SK-N-SH (cell line): ENCODE results near the gene USP36. TPM values are rescaled to one million over a fixed set of nuclear protein-coding genes. Genes with fewer than 3 reads are reported as not detected.

Experiments
- CTCF ChIA-PET: fragments of 300-600, 350-600 bp; formaldehyde crosslinking; extraction: SDS; loops from one replicate; lab custom pipeline; 2021; lab: Yijun Ruan, JAX
- POLR2A ChIA-PET: fragments of 350-600 bp; sonication (Branson Sonifier 250); formaldehyde crosslinking; extraction: SDS; loops from one replicate; lab custom pipeline; 2020; ENCODE audit warnings: antibody characterized with exemption, inconsistent platforms; lab: Yijun Ruan, JAX
- DNase-seq: peaks from one replicate; pipeline ENCODE4 v3.0.0; 2012
- H2AFZ ChIP-seq: fragments of 200-600 bp; sonication (generic); 2 replicates; pipeline ENCODE4 v1.8.1; 2016; ENCODE audit warnings: antibody characterized with exemption, mild to moderate bottlenecking, low read depth
- H3F3A ChIP-seq: fragments of 200-600 bp; sonication (generic); replicated peaks from 2 replicates; pipeline ENCODE3; 2016; ENCODE audit warnings: antibody characterized with exemption, mild to moderate bottlenecking; ENCODE audit not compliant: insufficient read depth
- H3K27ac ChIP-seq, 2 experiments: fragments of 200-500 bp in 1 of 2; fragments of 200-600 bp in 1 of 2; sonication (Bioruptor generic) in 1 of 2; sonication (generic), shearing (Covaris generic) in 1 of 2; 2 replicates each; pipeline versions ENCODE4 v1.5.1 to v1.6.1; 2014 to 2016; ENCODE audit warnings: low read depth in 2 of 2, inconsistent platforms in 1 of 2, low read length in 1 of 2, mild to moderate bottlenecking in 1 of 2, mixed read lengths in 1 of 2
- H3K27me3 ChIP-seq: fragments of 200-600 bp; sonication (generic), shearing (Covaris generic); 2 replicates; pipeline ENCODE4 v1.6.1; 2016; ENCODE audit warnings: mixed run types; ENCODE audit not compliant: insufficient read depth
- H3K36me3 ChIP-seq, 2 experiments: fragments of 200-500 bp in 1 of 2; fragments of 200-600 bp in 1 of 2; sonication (Bioruptor generic) in 1 of 2; sonication (generic) in 1 of 2; replicated peaks in 1 of 2; 2 replicates each; pipeline versions ENCODE3 to v1.5.1; 2014 to 2016; ENCODE audit warnings: low read length in 1 of 2, mild to moderate bottlenecking in 1 of 2; ENCODE audit not compliant: insufficient read depth in 2 of 2, control insufficient read depth in 1 of 2
- H3K4me1 ChIP-seq, 2 experiments: fragments of 200-500 bp in 1 of 2; fragments of 200-600 bp in 1 of 2; sonication (Bioruptor generic) in 1 of 2; sonication (generic), shearing (Covaris generic) in 1 of 2; 2 replicates each; pipeline versions ENCODE4 v1.5.1 to v1.6.1; 2014 to 2016; ENCODE audit warnings: low read depth in 1 of 2, low read length in 1 of 2, mixed run types in 1 of 2; ENCODE audit not compliant: insufficient read depth in 2 of 2, control insufficient read depth in 1 of 2
- H3K4me2 ChIP-seq: fragments of 200-600 bp; sonication (generic), shearing (Covaris generic); 2 replicates; pipeline ENCODE4 v1.6.1; 2017; ENCODE audit warnings: mixed run types
- H3K4me3 ChIP-seq, 2 experiments: fragments of 200-500 bp in 1 of 2; fragments of 200-600 bp in 1 of 2; sonication (Bioruptor generic) in 1 of 2; sonication (generic), shearing (Covaris generic) in 1 of 2; 2 replicates each; pipeline versions ENCODE4 v1.5.1 to v1.8.1; 2014 to 2016; ENCODE audit warnings: low read depth in 2 of 2, inconsistent platforms in 1 of 2, low read length in 1 of 2, mild to moderate bottlenecking in 1 of 2, mixed read lengths in 1 of 2, moderate library complexity in 1 of 2
- H3K79me2 ChIP-seq: fragments of 200-600 bp; sonication (generic); 2 replicates; pipeline ENCODE4 v1.8.1; 2017; ENCODE audit warnings: mild to moderate bottlenecking; ENCODE audit not compliant: insufficient read depth
- H3K9ac ChIP-seq: fragments of 200-600 bp; sonication (generic); 2 replicates; pipeline ENCODE4 v1.6.1; 2017; ENCODE audit warnings: mixed run types
- H3K9me2 ChIP-seq: fragments of 200-600 bp; sonication (generic); 2 replicates; pipeline ENCODE4 v1.6.1; 2017; ENCODE audit warnings: mixed run types
- H3K9me3 ChIP-seq: fragments of 200-600 bp; sonication (generic); 2 replicates; pipeline ENCODE4 v1.6.1; 2017; ENCODE audit warnings: mixed run types, mild to moderate bottlenecking, moderate library complexity
- H4K20me1 ChIP-seq: fragments of 200-600 bp; sonication (generic); 2 replicates; pipeline ENCODE4 v1.6.1; 2017; ENCODE audit warnings: mild to moderate bottlenecking, mixed run types; ENCODE audit not compliant: insufficient read depth
- CHD2 ChIP-seq: fragments of 150-350 bp; IDR thresholded peaks from 2 replicates; pipeline ENCODE4 v1.6.1; 2018; ENCODE audit warnings: low read length; ENCODE audit not compliant: partially characterized antibody
- FOSL2 ChIP-seq: IDR thresholded peaks from 2 replicates; pipeline ENCODE4 v1.4.0; 2012; ENCODE audit warnings: low read depth, mild to moderate bottlenecking, moderate library complexity, borderline replicate concordance
- GABPA ChIP-seq: IDR thresholded peaks from 2 replicates; pipeline ENCODE4 v1.4.0; 2012; ENCODE audit warnings: low read depth, mild to moderate bottlenecking
- JUND ChIP-seq: IDR thresholded peaks from 2 replicates; pipeline ENCODE4 v1.4.0; 2012
- MEF2A ChIP-seq: IDR thresholded peaks from 2 replicates; pipeline ENCODE4 v1.4.0; 2012; ENCODE audit warnings: low read depth, borderline replicate concordance
- NRF1 ChIP-seq: IDR thresholded peaks from 2 replicates; pipeline ENCODE4 v1.6.1; 2012; ENCODE audit warnings: low read depth, mild to moderate bottlenecking, low read length
- RCOR1 ChIP-seq: fragments of 150-350 bp; IDR thresholded peaks from 2 replicates; pipeline ENCODE4 v1.6.1; 2017; ENCODE audit warnings: antibody characterized with exemption, low read length
- TCF12 ChIP-seq: IDR thresholded peaks from 2 replicates; pipeline ENCODE4 v1.4.0; 2012
- YY1 ChIP-seq: IDR thresholded peaks from 2 replicates; pipeline ENCODE4 v1.4.0; 2012; ENCODE audit warnings: low read depth, mild to moderate bottlenecking
- WGBS: methylation state at CpG from one replicate; pipeline ENCODE4 v1.1.6; 2017; ENCODE audit warnings: low lambda C conversion rate; 5-methylcytosine and 5-hydroxymethylcytosine counted together
- polyA plus RNA-seq, 3 experiments: library from polyadenylated mRNA; depleted of rRNA; stranded (reverse); fragments of >200 nt; gene quantifications; 2 replicates each; pipeline ENCODE4 v1.2.3, GENCODE V29; 2012
- TF ChIP-seq, protein P1 (sequence below): IDR thresholded peaks from 2 replicates; pipeline ENCODE4 v1.4.0; 2012; ENCODE audit warnings: low read depth
- TF ChIP-seq, protein P2 (sequence below): IDR thresholded peaks from 2 replicates; pipeline ENCODE4 v1.4.0; 2012; ENCODE audit warnings: low read depth, borderline replicate concordance
- TF ChIP-seq, protein P3 (sequence below): fragments of 150-350 bp; IDR thresholded peaks from 2 replicates; pipeline ENCODE4 v1.6.1; 2016; ENCODE audit warnings: mild to moderate bottlenecking, low read depth, low read length
- TF ChIP-seq, protein P4 (sequence below): IDR thresholded peaks from 2 replicates; pipeline ENCODE4 v1.4.0; 2012; ENCODE audit warnings: low read depth, borderline replicate concordance
- TF ChIP-seq, protein P5 (sequence below): fragments of 200-600 bp; sonication (generic); IDR thresholded peaks from 2 replicates; pipeline ENCODE4 v1.6.1; 2017; ENCODE audit warnings: antibody characterized with exemption, mild to moderate bottlenecking, moderate library complexity

USP36 gene
- polyA plus RNA-seq, 1 of the 3 experiments (the other 2 are of a cell fraction): 34.6 TPM

DNA sequence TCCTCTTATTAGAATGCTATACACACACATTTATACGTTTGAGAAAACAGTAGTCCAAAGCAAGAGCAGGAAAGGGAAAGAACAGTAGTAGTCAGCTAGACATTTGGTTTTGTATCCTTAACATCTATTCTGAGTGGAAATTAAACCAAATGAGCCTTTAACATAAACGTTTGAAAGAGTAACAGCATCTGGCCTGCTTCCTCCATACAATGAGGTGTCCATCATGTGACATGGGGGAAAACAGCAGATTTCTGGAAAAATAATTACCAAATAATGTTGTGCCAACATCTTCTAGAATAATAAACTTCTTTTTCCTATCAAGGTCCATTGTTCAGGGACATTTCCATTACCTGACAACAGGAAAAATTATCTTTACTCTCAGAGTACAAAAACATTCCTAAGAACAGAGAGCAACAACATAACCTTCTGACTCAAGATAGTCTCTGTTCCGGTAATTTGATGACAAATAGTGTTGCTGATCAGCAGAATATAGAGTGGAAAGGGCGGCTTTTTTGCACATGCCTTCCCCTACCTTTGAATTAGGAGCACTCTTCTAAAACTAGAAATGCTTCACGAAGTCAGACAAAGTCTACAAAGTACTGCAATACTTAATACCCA is 78.7 kb downstream of the USP36 start:
- Histone ChIP-seq H3F3A (peaks cover 13% of the 10 kb centered on the region), H3K79me2 (peaks cover 89% of the 10 kb centered on the region), H3K4me1 (peaks cover 11 to 28% of the 10 kb centered on the region in 2 experiments), H3K9ac (no peak overlapping the region), H3K36me3 (no peaks in the 10 kb centered on the region), H3K27me3 (no peaks in the 10 kb centered on the region), H4K20me1 (peaks cover 30% of the 10 kb centered on the region), H2AFZ (no peak overlapping the region), H3K4me2 (no peak overlapping the region; the same call in 1 of the 2 replicates), H3K9me3 (no peaks in the 10 kb centered on the region), H3K9me2 (no peaks in the 10 kb centered on the region), H3K27ac (peak overlapping the region; percentile 13 to 49; a peak in 3 of 4 replicates), H3K4me3 (no peak overlapping the region)
- 64% methylated on average over 5 of the region's 5 CpGs for WGBS
- CTCF ChIA-PET: interaction anchor here (1.4 to 2.4 kb wide), 2 partner anchors 16 to 53 kb away, joined by 3 to 7 read pairs; no protein-coding TSS in a partner anchor
- POLR2A ChIA-PET: no interaction called here
- TF ChIP-seq CHD2: no peak
- TF ChIP-seq, protein P1, sequence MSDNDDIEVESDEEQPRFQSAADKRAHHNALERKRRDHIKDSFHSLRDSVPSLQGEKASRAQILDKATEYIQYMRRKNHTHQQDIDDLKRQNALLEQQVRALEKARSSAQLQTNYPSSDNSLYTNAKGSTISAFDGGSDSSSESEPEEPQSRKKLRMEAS: peak; percentile 56; the same call in 1 of the 2 replicates
- no peak for TF ChIP-seq JUND
- peak; percentile 22; the same call in 1 of the 2 replicates for TF ChIP-seq TCF12
- 0 out of 2 replicates have a peak, but pooled peaks have one; percentile 6 for TF ChIP-seq FOSL2
- TF ChIP-seq, protein P2, sequence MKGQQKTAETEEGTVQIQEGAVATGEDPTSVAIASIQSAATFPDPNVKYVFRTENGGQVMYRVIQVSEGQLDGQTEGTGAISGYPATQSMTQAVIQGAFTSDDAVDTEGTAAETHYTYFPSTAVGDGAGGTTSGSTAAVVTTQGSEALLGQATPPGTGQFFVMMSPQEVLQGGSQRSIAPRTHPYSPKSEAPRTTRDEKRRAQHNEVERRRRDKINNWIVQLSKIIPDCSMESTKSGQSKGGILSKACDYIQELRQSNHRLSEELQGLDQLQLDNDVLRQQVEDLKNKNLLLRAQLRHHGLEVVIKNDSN: peak; percentile 42; the same call in 1 of the 2 replicates
- TF ChIP-seq MEF2A: no peak
- TF ChIP-seq YY1: no peak
- DNase-seq: no peak

DNA sequence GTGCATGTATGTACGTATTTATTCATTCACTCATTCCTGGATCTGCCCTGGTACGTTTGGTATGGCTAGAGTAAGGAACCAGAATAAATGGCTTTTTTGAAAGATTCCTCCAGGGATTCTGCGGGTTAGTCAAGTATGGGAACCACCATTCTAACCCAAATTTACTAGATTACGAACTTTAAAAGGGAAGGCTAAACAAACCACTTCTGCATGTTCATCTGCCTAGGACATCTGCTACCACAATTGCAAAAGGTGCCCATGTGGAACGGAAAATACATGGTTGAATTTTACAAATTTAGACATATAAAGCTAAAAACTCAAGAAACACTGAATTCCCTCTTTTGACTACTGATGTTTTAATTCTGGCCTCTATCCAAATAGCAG is 80.7 kb downstream of the USP36 start:
- no peak overlapping the region for H3K9ac ChIP-seq
- H3K79me2 ChIP-seq: peaks cover 89% of the 10 kb centered on the region
- POLR2A ChIA-PET: no interaction called here
- no peak overlapping the region for H3K4me3 ChIP-seq
- peaks cover 11 to 28% of the 10 kb centered on the region in 2 experiments for H3K4me1 ChIP-seq
- H3K9me3 ChIP-seq: no peaks in the 10 kb centered on the region
- H4K20me1 ChIP-seq: peaks cover 24% of the 10 kb centered on the region; the same call in 1 of the 2 replicates
- H3K4me2 ChIP-seq: no peak overlapping the region
- 96% methylated on average over 5 of the region's 5 CpGs for WGBS
- no peak for DNase-seq
- peaks cover 13% of the 10 kb centered on the region for H3F3A ChIP-seq
- peak overlapping the region in 1 of 2 experiments; percentile 2; a peak in 1 of 4 replicates for H3K27ac ChIP-seq
- H3K9me2 ChIP-seq: no peaks in the 10 kb centered on the region
- TF ChIP-seq, protein P3, sequence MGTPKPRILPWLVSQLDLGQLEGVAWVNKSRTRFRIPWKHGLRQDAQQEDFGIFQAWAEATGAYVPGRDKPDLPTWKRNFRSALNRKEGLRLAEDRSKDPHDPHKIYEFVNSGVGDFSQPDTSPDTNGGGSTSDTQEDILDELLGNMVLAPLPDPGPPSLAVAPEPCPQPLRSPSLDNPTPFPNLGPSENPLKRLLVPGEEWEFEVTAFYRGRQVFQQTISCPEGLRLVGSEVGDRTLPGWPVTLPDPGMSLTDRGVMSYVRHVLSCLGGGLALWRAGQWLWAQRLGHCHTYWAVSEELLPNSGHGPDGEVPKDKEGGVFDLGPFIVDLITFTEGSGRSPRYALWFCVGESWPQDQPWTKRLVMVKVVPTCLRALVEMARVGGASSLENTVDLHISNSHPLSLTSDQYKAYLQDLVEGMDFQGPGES: no peak
- TF ChIP-seq, protein P4, sequence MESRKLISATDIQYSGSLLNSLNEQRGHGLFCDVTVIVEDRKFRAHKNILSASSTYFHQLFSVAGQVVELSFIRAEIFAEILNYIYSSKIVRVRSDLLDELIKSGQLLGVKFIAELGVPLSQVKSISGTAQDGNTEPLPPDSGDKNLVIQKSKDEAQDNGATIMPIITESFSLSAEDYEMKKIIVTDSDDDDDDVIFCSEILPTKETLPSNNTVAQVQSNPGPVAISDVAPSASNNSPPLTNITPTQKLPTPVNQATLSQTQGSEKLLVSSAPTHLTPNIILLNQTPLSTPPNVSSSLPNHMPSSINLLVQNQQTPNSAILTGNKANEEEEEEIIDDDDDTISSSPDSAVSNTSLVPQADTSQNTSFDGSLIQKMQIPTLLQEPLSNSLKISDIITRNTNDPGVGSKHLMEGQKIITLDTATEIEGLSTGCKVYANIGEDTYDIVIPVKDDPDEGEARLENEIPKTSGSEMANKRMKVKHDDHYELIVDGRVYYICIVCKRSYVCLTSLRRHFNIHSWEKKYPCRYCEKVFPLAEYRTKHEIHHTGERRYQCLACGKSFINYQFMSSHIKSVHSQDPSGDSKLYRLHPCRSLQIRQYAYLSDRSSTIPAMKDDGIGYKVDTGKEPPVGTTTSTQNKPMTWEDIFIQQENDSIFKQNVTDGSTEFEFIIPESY: no peak
- TF ChIP-seq CHD2: no peak
- TF ChIP-seq, protein P5, sequence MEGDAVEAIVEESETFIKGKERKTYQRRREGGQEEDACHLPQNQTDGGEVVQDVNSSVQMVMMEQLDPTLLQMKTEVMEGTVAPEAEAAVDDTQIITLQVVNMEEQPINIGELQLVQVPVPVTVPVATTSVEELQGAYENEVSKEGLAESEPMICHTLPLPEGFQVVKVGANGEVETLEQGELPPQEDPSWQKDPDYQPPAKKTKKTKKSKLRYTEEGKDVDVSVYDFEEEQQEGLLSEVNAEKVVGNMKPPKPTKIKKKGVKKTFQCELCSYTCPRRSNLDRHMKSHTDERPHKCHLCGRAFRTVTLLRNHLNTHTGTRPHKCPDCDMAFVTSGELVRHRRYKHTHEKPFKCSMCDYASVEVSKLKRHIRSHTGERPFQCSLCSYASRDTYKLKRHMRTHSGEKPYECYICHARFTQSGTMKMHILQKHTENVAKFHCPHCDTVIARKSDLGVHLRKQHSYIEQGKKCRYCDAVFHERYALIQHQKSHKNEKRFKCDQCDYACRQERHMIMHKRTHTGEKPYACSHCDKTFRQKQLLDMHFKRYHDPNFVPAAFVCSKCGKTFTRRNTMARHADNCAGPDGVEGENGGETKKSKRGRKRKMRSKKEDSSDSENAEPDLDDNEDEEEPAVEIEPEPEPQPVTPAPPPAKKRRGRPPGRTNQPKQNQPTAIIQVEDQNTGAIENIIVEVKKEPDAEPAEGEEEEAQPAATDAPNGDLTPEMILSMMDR: no peak
- no peak for TF ChIP-seq JUND
- no peak for TF ChIP-seq RCOR1
- TF ChIP-seq NRF1: no peak
- no peak for TF ChIP-seq GABPA
- no peak for TF ChIP-seq MEF2A
- H3K27me3 ChIP-seq: no peaks in the 10 kb centered on the region
- CTCF ChIA-PET: interaction anchor here (1.4 to 2.1 kb wide), 2 partner anchors 10 to 48 kb away, joined by 4 to 10 read pairs; no protein-coding TSS in a partner anchor
- H3K36me3 ChIP-seq: no peaks in the 10 kb centered on the region
- no peak overlapping the region for H2AFZ ChIP-seq
